Activated gamma-delta T cell treated with Interleukin-2 at 50 U/mL for 16 hours (primary cell): ENCODE data around the gene MYOM1.

ENCODE experiments used
- DNase-seq: peaks from one replicate; pipeline ENCODE4 v3.0.0-alpha.2; 2020

Gene MYOM1

GRCh38 chr18:3114026-3114425 lies 105.7 kb downstream of the MYOM1 start:
- no peak for DNase-seq

GRCh38 chr18:3111523-3112240 lies 108.1 kb downstream of the MYOM1 start:
- no peak for DNase-seq

GRCh38 chr18:3110034-3110752 lies 109.6 kb downstream of the MYOM1 start:
- no peak for DNase-seq

DNA sequence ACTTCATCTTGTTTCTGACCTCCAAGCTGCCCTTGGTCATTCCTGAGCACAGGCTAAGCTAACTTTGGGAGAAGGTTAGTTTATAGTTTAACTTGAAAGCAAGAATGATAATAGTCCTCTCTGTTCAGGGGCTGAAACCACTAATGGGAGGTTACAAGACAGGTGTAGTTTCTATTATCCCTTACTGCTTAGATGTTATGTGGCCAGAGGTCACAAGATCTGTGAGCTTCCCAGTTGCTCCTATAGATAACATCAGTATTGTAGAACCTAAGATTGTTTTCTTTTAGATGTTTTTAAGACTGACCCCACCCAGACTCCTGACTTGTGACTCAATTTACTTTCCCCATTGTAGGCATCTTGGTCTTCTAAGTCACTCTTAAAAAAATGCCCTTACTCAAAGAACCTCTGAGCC lies 112.0 kb downstream of the MYOM1 start:
- no peak for DNase-seq

DNA sequence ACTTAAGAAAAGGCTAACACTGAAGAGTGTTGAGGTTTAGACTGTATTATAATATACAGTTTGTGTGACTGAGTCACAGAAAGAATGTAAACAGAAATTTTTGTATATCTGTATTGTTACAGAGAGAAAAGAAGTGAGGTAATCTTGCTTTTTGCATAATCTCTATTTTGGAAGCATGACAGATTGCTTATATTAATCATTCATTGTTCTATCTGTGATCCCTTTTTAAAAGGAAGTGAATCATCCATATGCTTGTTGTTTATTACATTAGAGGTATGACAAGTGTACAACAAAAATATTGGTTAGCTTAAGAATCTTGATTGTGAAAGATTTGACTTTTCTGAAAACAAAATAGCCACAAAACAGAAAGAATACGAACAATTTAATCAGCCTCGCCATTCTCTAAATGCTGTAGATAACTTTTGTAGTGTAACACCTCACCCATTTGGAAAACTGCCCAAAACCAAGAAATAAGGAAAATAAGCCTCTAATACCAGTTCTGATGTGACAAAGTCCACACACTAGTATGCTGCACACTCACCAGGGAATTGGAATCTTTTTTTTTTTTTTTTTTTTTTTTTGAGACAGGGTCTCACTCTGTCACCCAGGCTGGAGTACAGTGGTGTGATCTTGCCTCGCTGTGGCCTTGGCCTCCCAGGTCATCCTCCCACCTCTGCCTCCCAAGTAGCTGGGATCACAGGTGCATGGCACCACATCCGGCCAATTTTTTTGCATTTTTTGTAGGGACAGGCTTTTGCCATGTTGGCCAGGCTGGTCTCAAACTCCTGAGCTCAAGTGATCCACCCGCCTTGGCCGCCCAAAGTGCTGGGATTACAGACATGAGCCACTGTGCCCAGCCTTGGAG lies 115.3 kb downstream of the MYOM1 start:
- DNase-seq: no peak

DNA sequence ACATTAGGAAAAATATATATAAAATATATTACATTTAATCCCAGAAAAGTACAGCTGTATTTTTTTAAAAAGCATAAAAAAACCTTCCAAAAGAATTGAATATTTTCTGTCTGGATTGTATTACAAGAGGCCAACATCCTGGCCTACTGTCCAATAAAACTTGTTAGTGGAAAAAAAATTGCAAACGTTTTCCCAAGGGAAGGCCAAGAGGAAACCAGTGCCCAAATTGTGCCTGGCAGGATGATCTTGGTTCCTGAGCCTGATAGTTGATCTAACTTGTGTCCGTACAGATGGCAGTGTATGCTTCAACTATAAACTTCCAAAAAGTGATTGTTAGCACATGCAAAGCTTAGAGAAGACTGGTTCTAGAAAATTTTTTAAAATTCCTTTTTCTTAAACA lies 116.2 kb downstream of the MYOM1 start:
- DNase-seq: no peak

DNA sequence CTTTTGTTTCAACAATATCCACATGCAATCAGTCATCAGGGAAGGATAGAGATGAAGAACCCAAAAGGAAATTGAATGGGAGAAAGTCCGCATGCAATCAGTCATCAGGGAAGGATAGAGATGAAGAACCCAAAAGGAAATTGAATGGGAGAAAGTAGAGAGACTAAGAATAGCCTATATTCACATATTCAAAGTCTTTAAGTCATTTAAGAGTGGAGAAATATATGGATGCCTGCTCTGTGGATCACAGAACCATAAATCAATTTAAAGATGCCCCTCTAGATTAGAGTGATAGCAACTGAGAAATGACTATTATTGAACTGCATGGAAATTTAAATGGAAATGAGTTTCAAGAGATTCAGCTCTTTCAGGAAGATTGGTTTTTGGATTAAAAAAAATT lies 116.8 kb downstream of the MYOM1 start:
- no peak for DNase-seq

- DNase-seq: no peak
Measured at GRCh38 chr18:3100498-3101132, 119.2 kb downstream of the MYOM1 start.

DNA sequence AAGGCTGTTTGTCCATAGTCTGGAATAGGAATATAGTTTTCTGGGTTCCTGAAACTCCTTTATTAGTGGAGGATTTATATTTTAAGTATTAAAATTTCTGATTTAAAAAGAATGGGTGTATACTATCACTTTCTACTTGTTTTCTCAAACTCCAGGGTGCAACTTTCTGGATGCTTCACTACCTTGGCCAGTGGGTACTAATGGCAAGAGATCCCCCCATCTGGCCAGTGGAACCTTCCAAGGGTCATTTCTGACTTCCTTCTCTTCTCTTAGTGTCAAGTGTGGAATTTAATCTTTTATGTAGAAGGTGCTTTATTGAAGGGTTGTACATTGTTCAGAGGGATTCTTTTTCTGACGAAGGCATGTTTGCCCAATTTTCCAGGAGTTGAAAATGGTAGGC lies 120.4 kb downstream of the MYOM1 start:
- no peak for DNase-seq

DNA sequence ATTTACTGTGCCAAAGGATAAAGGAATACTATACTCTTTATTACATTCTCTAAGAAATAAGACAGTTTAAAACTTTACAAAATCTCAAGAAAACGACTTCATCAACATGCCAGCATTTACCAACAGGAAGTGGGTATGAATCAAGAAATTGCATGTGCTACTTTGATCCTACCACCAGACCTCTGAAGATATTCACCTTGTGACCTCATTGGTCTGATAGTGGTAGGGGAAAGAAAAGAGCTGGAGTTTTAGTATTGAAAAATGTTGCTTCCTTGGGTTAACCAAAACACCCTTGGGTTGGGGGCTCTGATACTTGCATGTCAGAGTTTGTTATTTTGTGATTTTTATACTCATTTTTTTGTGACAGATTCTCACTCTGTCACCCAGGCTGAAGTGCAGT lies 122.7 kb downstream of the MYOM1 start:
- DNase-seq: no peak

- no peak for DNase-seq
Measured at GRCh38 chr18:3095921-3096320, 123.8 kb downstream of the MYOM1 start.

- DNase-seq: no peak
Measured at GRCh38 chr18:3094338-3094684, 125.5 kb downstream of the MYOM1 start.

DNA sequence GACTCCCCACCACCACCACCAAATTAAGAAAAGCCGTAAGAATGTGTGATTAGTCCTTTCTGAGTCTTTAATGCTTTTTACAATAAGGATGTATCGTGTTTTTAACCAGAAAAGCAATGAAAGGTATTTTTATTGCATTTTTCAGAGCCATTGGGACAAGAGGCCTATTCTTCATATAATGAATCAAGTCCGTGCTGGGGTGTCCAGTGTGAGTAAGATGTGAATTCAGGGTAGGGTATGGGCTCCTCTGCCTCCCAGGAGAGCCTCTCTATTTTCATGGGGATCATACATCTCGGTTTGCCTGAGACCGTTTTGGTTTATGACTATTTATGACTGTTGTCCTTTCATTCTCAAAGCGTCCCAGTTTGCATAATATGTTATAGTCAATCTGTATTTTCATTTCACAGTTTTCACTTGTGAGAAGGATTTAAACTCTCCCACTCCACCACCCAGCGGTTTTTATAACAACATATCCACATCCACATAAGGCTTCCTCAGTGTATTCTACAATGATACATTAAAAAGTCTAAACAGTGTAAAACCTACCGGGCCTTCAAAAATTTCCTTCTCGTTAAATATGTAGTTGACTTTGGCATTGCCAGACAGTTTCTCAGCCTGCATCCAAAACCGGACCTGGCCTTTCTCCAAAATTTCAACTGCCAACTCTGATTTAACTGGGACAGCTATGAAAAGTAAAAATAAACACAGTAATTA lies 126.0 kb downstream of the MYOM1 start:
- no peak for DNase-seq

DNA sequence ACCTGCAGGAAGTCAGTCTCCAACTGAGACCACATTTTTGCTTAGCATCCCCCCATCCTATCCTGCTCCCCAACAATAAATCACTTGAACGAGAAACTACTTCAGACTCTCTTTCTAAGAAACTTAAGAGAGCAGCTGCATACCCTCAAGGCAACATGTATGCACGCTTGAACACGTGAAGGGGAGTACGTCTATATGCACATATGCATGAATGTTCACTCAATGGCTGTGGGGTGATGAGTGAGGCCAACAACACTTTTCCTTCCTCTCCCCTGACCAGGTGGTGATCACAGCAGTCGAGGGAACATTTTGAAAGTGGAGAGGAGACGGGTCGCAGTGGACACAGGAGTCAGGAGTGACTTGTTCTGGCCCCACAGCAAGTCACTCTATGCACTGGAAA lies 127.0 kb downstream of the MYOM1 start:
- no peak for DNase-seq

- DNase-seq: no peak
Measured at GRCh38 chr18:3089579-3089978, 130.2 kb downstream of the MYOM1 start.

DNA sequence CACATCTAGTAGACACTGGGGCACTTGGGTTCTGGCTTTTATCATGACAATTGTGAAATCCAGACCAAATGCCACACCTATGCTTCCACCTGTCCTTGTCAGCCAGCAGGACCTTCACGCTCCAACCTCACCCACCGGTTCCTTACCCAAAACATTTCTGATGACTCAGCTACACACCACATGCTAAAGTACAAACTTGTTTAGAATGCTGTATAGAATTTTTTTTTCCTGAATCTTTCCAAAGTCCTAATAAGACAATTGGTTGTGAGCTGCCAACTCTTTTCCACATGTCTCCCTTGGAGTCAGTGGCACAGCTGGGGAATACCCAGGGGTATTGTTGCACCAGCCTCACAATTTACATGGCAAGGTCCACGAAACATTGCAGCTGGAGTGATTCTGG lies 131.3 kb downstream of the MYOM1 start:
- DNase-seq: no peak

DNA sequence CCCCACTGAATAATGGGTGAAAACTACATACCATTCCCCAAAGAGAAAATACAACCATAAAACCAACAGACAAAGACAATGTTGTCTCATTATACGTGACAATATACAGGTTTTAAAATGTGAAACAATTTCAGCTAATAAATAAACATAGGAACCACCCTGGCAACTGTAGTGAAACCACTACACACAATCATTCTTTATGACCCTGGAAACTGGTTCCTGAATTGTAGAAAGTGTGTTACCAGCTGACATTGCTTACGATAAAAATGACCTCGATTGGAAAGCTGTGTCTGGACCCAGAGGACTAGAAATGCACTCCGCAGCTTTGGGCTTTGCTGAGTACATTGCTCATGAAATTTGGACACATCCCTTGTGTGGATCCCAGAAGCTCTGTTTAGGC lies 132.9 kb downstream of the MYOM1 start:
- no peak for DNase-seq

- DNase-seq: no peak
Measured at GRCh38 chr18:3085612-3086011, 134.2 kb downstream of the MYOM1 start.

DNA sequence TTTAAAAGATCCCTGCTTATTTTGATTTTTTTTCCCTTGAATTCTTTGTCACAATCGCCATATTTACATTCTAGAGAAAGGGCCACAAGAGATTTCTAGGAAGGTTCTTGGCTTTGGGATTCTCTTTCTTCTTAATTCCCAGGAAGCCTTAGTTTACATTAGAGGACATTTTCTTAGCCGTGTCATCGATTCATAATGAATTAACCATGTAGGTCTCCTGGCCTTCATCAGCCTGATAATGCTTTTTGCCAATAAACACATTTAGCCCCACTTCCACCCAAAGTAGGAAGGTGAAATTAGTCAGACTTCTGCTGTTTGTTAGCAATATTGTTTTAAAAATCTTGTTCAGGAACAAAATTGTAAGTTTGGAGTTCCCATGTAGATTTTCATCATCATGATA lies 135.6 kb downstream of the MYOM1 start:
- no peak for DNase-seq

DNA sequence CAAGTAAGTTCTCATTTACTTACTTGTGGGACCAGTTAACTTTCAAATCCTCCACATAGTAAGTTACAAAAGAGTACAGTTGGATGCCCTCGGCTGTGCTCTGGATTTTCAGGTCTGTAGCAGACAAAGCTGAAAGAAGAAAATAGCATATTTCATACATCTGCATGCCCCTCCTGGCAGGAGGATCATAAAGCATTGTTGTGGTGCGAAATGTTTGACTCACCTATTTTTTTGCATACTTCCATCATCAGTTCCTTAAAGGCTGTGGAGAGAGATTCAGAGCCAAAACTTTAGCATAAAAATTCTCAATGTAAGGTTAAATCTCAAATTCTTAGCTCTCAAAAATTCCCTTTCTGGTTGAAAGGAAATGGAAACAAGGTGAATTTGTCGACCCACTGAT lies 136.0 kb downstream of the MYOM1 start:
- DNase-seq: no peak

DNA sequence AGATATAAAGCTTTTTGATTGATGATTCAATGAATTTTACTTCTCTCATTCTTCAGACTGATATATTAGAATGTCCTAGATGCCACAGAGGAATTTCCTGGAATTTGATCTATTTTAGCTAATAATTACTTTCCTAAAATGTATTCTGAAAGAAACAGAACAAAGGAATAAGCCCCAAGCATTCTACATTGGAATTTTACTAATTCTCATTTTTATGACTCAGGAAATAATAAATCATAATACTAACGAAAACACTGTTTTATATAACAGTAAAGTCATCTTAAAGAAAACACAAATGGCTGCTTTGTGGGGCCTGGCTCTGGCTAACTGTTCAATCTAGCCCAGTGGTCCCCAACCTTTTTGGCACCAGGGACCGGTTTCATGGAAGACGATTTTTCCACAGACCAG lies 138.2 kb downstream of the MYOM1 start:
- DNase-seq: no peak

GRCh38 chr18:3079653-3080052 lies 140.1 kb downstream of the MYOM1 start:
- no peak for DNase-seq

- no peak for DNase-seq
Measured at GRCh38 chr18:3075491-3075890, 144.3 kb downstream of the MYOM1 start.
